Parietal lobe (tissue), 1 donor: ENCODE results near the gene FAM237B. TPM values are rescaled to one million over a fixed set of nuclear protein-coding genes. Genes with fewer than 3 reads are reported as not detected.

Source experiments
- total RNA-seq: library from RNA; depleted of rRNA; stranded (reverse); fragments of >200 nt; gene quantifications from one replicate; pipeline ENCODE4 v1.2.3, GENCODE V29; 2014

FAM237B gene
- not detected for total RNA-seq

GRCh38 chr7:90320801-90321494, at the start of gene FAM237B:
Gene FAM237B, minus strand, starts transcription at chr7:90321304. Its CDS starts 1,556 bp downstream, at chr7:90319748.

GRCh38 chr7:90346336-90347125, 25.4 kb upstream of the FAM237B start, which contains the start of gene GTPBP10:
Gene GTPBP10, plus strand, starts transcription at chr7:90346716. Its CDS starts 26 bp downstream, at chr7:90346742.

Other genes with a start within 250 kb of the FAM237B start
- not detected for gene STEAP1, start 166.8 kb downstream of the FAM237B start, total RNA-seq
- 2.8 TPM for gene STEAP2, start 109.6 kb downstream of the FAM237B start, total RNA-seq
- gene CFAP69, start 76.1 kb downstream of the FAM237B start, total RNA-seq = 9.1 TPM
- gene GTPBP10, start 25.4 kb upstream of the FAM237B start, total RNA-seq = 24.7 TPM
- 54.5 TPM for gene CLDN12, start 82.2 kb upstream of the FAM237B start, total RNA-seq
- gene PTTG1IP2, start 148.3 kb upstream of the FAM237B start, total RNA-seq = not detected